ENCODE results near the gene FRG2B.
"Not testable (repeated sequence)": the region's sequence is repeated elsewhere in the genome, so short reads cannot be mapped to it uniquely, and the experiment has no call there.

The FRG2B gene

GRCh38 chr10:133599869-133600268 lies 26.7 kb downstream of the FRG2B start:
- DNase-seq (ENCODE audit: low read depth, low spot score): not testable (repeated sequence)

DNA sequence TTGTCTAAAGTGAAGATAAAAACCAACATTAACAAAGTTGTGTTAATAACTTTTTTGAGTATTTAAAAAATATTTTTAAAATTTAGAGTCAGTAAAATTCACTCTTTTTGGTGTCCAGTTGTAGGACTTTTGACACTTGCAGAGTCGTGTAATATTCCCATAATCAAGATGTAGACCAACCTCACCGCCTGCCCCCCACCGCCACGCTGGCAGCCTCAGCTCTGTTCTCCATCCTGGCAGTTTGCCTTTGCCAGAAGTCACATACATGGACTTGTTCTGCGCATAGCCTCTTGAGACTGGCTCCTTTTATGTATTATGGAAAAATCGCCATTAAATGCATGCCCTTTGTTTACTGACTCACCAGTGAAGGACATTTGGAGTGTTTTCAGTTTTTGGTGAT lies 33.9 kb downstream of the FRG2B start:
- DNase-seq (ENCODE audit: low read depth, low spot score): no peak

GRCh38 chr10:133590970-133591359 lies 35.6 kb downstream of the FRG2B start:
- no peak for DNase-seq (ENCODE audit: low read depth, low spot score)

- DNase-seq (ENCODE audit: low read depth, low spot score): no peak
Observed at GRCh38 chr10:133590226-133590969, 36.2 kb downstream of the FRG2B start.

DNA sequence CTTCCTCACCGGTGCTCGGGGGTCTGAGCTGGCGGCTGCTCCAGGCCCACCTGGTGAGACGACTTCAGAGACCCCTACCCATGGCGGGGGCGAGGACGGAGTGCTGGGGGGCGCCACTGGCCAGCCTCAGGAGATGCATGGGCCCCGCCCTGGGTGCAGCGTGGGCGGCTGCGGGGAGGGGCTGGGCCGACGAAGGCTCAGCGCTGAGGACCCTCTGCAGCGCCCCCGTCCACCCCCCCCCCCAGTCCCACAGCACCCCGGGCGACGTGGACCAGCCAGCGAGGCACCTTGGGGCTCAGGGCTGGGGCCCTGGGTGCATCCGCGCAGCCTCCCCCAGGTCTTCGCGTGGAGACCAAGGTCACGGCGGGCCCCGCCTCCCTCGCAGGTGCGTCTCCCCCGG lies 49.6 kb downstream of the FRG2B start:
- not testable (repeated sequence) for DNase-seq (ENCODE audit: low read depth, low spot score)

All from activated CD4-positive, CD25-positive, alpha-beta regulatory T cell treated with anti-CD3 and anti-CD28 coated beads, Interleukin-2, amount 50 U/mL, for 16 hours (primary cell).